ENCODE data around the gene PTRHD1.

DNA sequence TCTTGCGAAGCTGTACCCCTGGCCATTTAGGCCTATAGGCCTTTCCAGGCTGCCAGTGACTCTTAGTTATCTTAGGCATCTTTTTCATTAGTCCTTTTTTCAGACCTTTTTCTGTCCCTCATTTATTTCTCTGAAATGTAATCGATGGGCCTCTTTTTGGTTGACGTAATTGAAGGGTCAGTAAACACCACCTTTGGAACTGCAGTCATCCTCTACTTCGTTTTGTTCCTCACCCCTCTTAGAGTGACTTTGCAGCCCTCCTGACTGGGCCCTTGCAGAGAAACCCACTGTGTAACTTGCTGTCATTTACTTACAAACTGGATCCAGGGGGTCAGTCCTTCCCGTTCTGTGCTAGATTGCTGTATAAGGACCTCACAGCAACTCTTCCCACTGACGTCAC lies 23.2 kb upstream of the PTRHD1 start:
- TF ChIP-seq, protein P1, sequence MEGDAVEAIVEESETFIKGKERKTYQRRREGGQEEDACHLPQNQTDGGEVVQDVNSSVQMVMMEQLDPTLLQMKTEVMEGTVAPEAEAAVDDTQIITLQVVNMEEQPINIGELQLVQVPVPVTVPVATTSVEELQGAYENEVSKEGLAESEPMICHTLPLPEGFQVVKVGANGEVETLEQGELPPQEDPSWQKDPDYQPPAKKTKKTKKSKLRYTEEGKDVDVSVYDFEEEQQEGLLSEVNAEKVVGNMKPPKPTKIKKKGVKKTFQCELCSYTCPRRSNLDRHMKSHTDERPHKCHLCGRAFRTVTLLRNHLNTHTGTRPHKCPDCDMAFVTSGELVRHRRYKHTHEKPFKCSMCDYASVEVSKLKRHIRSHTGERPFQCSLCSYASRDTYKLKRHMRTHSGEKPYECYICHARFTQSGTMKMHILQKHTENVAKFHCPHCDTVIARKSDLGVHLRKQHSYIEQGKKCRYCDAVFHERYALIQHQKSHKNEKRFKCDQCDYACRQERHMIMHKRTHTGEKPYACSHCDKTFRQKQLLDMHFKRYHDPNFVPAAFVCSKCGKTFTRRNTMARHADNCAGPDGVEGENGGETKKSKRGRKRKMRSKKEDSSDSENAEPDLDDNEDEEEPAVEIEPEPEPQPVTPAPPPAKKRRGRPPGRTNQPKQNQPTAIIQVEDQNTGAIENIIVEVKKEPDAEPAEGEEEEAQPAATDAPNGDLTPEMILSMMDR (IDR thresholded peaks at IDR 0.05), result no peak
- no peak for TF ChIP-seq POLR2A (IDR thresholded peaks at IDR 0.05)
